Right atrium auricular region (tissue), 2 donors: Measurements from ENCODE around the gene HOXD12. TPM values are rescaled to one million over a fixed set of nuclear protein-coding genes. Genes with fewer than 3 reads are reported as not detected.
A peak's percentile ranks its signal among the peaks of the same experiment; 100 is the strongest.

Experiments
- DNase-seq: peaks from one replicate; pipeline ENCODE4 v3.0.0-alpha.2; 2019; ENCODE audit warnings: low spot score
- H3K27ac ChIP-seq, 2 donors: fragments of 200-600 bp; sonication (generic); 1 replicate in 1 of 2; 2 replicates in 1 of 2; pipeline ENCODE4 v1.5.1; 2016 to 2019
- H3K27me3 ChIP-seq, 2 donors: fragments of 200-600 bp; sonication (generic); one replicate each; pipeline versions ENCODE4 v1.5.1 to v1.6.0; 2017 to 2019
- H3K36me3 ChIP-seq: fragments of 200-600 bp; sonication (generic); one replicate; pipeline ENCODE4 v1.5.1; 2016
- H3K4me1 ChIP-seq, 2 donors: fragments of 200-600 bp; sonication (generic); one replicate each; pipeline versions ENCODE4 v1.5.1 to v1.6.0; 2017 to 2019
- H3K4me3 ChIP-seq, 2 donors: fragments of 200-600 bp; sonication (generic); 1 replicate in 1 of 2; 2 replicates in 1 of 2; pipeline ENCODE4 v1.5.1; 2017 to 2019; ENCODE audit warnings: mild to moderate bottlenecking in 1 of 2, moderate library complexity in 1 of 2
- H3K9me3 ChIP-seq, 2 donors: fragments of 200-600 bp; sonication (generic); one replicate each; pipeline ENCODE4 v1.5.1; 2019
- total RNA-seq, 2 donors: library from RNA; depleted of rRNA; stranded (reverse); fragments of >200 nt; gene quantifications; one replicate each; pipeline ENCODE4 v1.1.0, GENCODE V29; 2016
- TF ChIP-seq, protein P1 (sequence below), 2 donors: fragments of 200-600 bp; sonication (generic); IDR thresholded peaks; one replicate each; pipeline ENCODE4 v1.5.1; 2019; ENCODE audit warnings: antibody characterized with exemption in 2 of 2

Gene HOXD12
- total RNA-seq, 2 donors from 2014 or later: not detected

DNA sequence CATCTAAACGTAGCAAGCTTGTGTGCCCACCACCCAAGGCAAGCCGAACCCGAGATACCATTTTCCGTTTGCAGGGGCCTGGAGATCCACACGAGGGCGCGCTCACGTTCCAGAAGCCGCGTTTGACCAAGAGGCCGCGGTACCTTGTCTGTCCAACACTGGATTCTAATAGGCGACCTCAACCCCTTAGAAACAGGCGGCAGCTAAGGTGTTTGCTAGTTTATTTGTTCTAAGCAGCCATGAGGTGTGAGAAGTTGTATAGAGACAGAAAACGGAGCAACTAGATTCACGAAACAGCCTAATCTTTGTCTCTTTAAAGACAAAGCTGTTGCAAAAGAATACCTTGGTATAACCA is 11.7 kb downstream of the HOXD12 start:
- Histone ChIP-seq H3K36me3 (no peaks in the 10 kb centered on the region), H3K9me3 (no peaks in the 10 kb centered on the region), H3K27ac (no peak overlapping the region), H3K27me3 (peaks cover 80 to 89% of the 10 kb centered on the region in 2 donors), H3K4me1 (peaks cover 0 to 27% of the 10 kb centered on the region in 2 donors), H3K4me3 (no peak overlapping the region)
- TF ChIP-seq, protein P1, sequence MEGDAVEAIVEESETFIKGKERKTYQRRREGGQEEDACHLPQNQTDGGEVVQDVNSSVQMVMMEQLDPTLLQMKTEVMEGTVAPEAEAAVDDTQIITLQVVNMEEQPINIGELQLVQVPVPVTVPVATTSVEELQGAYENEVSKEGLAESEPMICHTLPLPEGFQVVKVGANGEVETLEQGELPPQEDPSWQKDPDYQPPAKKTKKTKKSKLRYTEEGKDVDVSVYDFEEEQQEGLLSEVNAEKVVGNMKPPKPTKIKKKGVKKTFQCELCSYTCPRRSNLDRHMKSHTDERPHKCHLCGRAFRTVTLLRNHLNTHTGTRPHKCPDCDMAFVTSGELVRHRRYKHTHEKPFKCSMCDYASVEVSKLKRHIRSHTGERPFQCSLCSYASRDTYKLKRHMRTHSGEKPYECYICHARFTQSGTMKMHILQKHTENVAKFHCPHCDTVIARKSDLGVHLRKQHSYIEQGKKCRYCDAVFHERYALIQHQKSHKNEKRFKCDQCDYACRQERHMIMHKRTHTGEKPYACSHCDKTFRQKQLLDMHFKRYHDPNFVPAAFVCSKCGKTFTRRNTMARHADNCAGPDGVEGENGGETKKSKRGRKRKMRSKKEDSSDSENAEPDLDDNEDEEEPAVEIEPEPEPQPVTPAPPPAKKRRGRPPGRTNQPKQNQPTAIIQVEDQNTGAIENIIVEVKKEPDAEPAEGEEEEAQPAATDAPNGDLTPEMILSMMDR (IDR thresholded peaks at IDR 0.05): peak; percentile 17 to 64
- no peak for DNase-seq

GRCh38 chr2:176111846-176112374 is 12.3 kb downstream of the HOXD12 start:
- TF ChIP-seq, protein P1 (IDR thresholded peaks at IDR 0.05): no peak
- no peaks in the 10 kb centered on the region for H3K9me3 ChIP-seq
- peaks cover 79 to 89% of the 10 kb centered on the region in 2 donors for H3K27me3 ChIP-seq
- H3K4me1 ChIP-seq: peaks cover 0 to 25% of the 10 kb centered on the region in 2 donors
- H3K4me3 ChIP-seq: no peak overlapping the region
- no peak overlapping the region for H3K27ac ChIP-seq
- DNase-seq: no peak
- no peaks in the 10 kb centered on the region for H3K36me3 ChIP-seq

DNA sequence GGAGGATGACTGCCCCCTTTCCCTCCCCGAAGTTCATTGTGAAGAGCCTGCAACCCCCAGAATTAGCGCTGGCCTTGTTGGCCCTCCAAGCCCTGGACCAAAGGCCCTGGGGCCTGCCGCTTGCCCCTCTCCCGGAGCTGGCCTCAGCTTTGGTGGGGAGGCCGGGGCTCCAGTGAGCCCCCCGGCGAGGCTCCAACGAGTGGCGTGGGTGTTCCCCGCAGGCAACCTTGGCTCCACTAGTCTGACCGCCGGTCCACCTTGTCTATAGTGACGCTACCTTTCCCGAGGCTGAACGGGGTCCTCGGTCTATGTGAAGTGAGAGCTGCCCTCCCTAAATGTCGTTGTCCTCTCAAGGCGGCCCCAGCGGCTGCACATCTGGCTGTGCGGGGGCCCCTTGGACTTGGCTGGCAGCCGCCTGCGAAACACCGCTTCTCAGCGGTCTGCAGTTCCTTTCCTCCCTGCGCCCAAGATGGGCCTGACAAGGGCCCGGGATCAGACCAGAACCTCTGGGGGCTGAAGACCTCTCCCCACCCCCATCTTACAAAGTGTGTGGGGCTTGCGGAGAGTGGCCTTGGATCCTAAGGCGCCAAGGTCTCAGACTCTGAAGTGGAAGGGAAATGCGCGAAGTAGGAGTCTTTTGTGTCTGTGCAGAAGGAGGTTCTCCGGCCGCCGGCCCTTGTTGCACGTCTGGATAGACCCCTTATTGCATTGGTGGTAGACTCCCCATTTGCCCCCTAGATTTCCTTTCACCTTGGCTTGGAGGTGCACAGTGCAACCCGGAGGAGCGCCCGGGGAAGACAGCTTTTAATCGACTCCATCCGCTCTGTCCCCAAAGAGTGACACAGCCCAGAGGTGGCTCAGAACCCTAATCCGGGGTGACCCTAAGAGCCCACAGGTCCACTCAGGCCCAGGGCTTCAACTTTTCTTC is 13.0 kb downstream of the HOXD12 start:
- DNase-seq: no peak
- H3K4me1 ChIP-seq: peaks cover 0 to 20% of the 10 kb centered on the region in 2 donors
- H3K27me3 ChIP-seq: peaks cover 83 to 92% of the 10 kb centered on the region in 2 donors
- TF ChIP-seq, protein P1 (IDR thresholded peaks at IDR 0.05): no peak
- no peak overlapping the region for H3K27ac ChIP-seq
- no peaks in the 10 kb centered on the region for H3K36me3 ChIP-seq
- no peaks in the 10 kb centered on the region for H3K9me3 ChIP-seq
- H3K4me3 ChIP-seq: no peak overlapping the region

DNA sequence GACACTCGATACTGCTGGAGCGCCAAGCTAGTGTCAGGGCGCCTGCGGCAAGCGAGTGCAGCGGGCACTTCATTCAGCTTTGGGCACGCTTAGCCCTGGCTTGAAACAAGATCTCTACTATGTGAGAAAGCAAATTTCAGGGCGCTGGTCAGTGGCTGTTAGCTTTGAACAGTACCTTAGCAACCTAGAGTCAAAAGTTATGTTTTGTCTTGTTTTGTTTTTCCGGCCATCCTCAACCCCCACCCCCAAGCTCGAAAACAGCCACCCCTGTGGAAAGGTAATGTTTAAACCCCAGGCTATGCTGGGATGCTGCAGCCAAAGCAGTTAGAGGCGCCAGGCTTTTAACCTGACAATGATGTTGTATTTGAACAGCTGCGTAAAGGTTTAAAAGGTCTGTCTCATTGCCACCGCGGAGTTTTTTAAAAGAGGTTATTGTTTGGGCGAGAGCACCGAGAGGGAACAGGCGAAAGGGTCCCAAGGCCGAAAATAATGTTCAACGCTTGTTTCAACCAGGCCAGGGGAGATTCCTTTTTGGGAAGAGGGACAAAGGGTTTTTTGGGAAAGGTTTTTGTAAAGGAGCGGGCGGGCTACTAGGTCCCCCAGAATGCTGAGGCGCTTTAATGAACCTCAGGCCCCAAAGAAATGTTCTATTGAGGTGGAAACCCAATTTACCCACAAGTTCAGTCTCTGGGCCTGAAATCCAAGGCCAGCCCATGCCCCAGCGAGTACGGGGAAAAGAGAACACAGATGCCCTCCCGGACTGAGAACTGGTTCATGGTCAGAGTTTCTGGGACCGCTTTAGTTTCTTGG is 14.7 kb downstream of the HOXD12 start:
- Histone ChIP-seq H3K27me3 (peaks cover 87 to 92% of the 10 kb centered on the region in 2 donors), H3K36me3 (no peaks in the 10 kb centered on the region), H3K27ac (no peak overlapping the region), H3K4me1 (peaks cover 0 to 6% of the 10 kb centered on the region in 2 donors), H3K4me3 (no peak overlapping the region), H3K9me3 (peaks cover 0 to 4% of the 10 kb centered on the region in 2 donors)
- DNase-seq: no peak
- TF ChIP-seq, protein P1 (IDR thresholded peaks at IDR 0.05): no peak

GRCh38 chr2:176114930-176115625 is 15.5 kb downstream of the HOXD12 start:
- peaks cover 87 to 91% of the 10 kb centered on the region in 2 donors for H3K27me3 ChIP-seq

More at GRCh38 chr2:176114930-176115625, 15.5 kb downstream of the HOXD12 start:
- no peak for DNase-seq
- no peak overlapping the region for H3K4me3 ChIP-seq
- H3K27ac ChIP-seq: no peak overlapping the region
- peaks cover 0 to 4% of the 10 kb centered on the region in 2 donors for H3K9me3 ChIP-seq
- no peaks in the 10 kb centered on the region for H3K36me3 ChIP-seq
- TF ChIP-seq, protein P1 (IDR thresholded peaks at IDR 0.05): no peak
- H3K4me1 ChIP-seq: peaks cover 0 to 6% of the 10 kb centered on the region in 2 donors
